ENCODE data around the gene FBH1.

Gene FBH1

DNA sequence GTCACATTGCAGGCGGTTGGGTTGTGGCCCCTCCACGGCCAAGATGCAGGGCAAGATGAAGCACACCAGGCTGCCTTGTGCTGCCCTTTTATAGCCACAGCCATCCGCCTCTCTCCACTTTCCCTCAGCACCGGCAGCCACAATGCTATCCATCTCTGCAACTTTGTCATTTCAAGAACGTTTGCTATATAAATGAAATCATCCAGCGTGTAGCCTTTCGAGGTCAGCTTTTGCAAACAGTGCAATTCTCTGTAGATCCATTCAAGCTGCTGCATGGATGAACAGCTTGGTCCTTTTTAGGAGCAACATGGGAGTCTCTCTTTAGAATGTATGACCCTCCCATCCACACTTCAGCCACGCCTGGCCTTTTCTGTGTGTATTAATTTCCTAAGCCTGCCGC lies 93.7 kb downstream of the FBH1 start:
- no peak for DNase-seq

DNA sequence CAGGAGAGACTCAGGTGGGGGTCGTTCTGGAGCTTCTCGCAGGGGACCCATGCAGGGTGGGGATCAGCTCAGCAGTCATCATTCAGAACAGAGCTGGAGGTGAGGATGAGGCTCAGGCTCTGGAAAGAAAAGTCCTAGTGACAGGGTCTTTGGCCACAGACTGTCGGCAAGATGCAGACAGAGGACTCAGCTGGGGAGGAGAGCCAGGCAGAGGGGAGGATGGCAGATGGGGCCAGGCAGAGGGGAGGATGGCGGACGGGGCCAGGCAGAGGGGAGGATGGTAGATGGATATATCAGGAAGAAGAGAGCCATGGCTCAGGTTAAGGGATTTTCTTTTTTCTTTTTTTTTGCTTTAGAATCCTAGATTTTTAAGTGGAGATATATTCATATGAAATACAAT lies 95.0 kb downstream of the FBH1 start:
- DNase-seq = no peak

Measured in right forelimb (tissue), 1 donor.